HepG2 (cell line): Measurements from ENCODE around the gene RGS19. TPM values are rescaled to one million over a fixed set of nuclear protein-coding genes. Genes with fewer than 3 reads are reported as not detected.

ENCODE experiments used
- ATM ChIP-seq: fragments of 450-650 bp; IDR thresholded peaks from 2 replicates; pipeline ENCODE4 v1.7.1; 2017; ENCODE audit warnings: mild to moderate bottlenecking, borderline replicate concordance
- CBX5 ChIP-seq: sonication (generic); formaldehyde crosslinking; IDR thresholded peaks from 2 replicates; pipeline ENCODE4 v1.4.0; 2020; ENCODE audit warnings: missing genetic modification reagents, borderline replicate concordance
- ESRRA ChIP-seq: sonication (generic); formaldehyde crosslinking; IDR thresholded peaks from 2 replicates; pipeline ENCODE4 v1.5.1; 2020; ENCODE audit warnings: mild to moderate bottlenecking, low read depth, missing genetic modification reagents
- NRL ChIP-seq: sonication (generic); formaldehyde crosslinking; IDR thresholded peaks from 2 replicates; pipeline ENCODE4 v1.5.0; 2020; ENCODE audit warnings: missing genetic modification reagents, mild to moderate bottlenecking, moderate library complexity, borderline replicate concordance
- SIX4 ChIP-seq: sonication (generic); formaldehyde crosslinking; IDR thresholded peaks from 2 replicates; pipeline ENCODE4 v1.4.0; 2020; ENCODE audit warnings: missing genetic modification reagents
- SMAD1 ChIP-seq: sonication (generic); formaldehyde crosslinking; IDR thresholded peaks from 2 replicates; pipeline ENCODE4 v1.4.0; 2020; ENCODE audit warnings: missing genetic modification reagents, low read depth, mild to moderate bottlenecking, borderline replicate concordance
- TAF15 ChIP-seq: fragments of 200-400 bp; formaldehyde crosslinking; IDR thresholded peaks from one replicate; pipeline ENCODE4 v1.6.1; 2018; ENCODE audit warnings: mild to moderate bottlenecking, low read depth, low read length; ENCODE audit not compliant: poor library complexity, severe bottlenecking
- ZFX ChIP-seq: sonication (generic); formaldehyde crosslinking; IDR thresholded peaks from 2 replicates; pipeline ENCODE4 v1.4.0; 2020; ENCODE audit warnings: mild to moderate bottlenecking, low read depth, missing genetic modification reagents, moderate library complexity
- ZNF136 ChIP-seq: sonication (generic); formaldehyde crosslinking; IDR thresholded peaks from 2 replicates; pipeline ENCODE4 v1.8.1; 2022; ENCODE audit warnings: low read depth, mild to moderate bottlenecking, moderate library complexity, missing genetic modification reagents
- ZNF263 ChIP-seq: sonication (generic); formaldehyde crosslinking; IDR thresholded peaks from 2 replicates; pipeline ENCODE4 v1.4.0; 2020; ENCODE audit warnings: missing genetic modification reagents
- polyA plus RNA-seq, 8 experiments: library from polyadenylated mRNA; depleted of rRNA in 3 of 8; stranded (reverse) in 7 of 8; unstranded in 1 of 8; fragments of >200 nt; fragmentation: Illumina TruSeq in 4 of 8; extraction: Trizol in 4 of 8; gene quantifications; 2 replicates each; pipeline versions ENCODE4 v1.2.1 to v1.2.3, GENCODE V29; 2011 to 2016; ENCODE audit warnings: low read depth in 4 of 8, missing spikeins in 1 of 8, mixed read lengths in 1 of 8; ENCODE audit not compliant: insufficient read depth in 1 of 8
- total RNA-seq, 5 experiments: library from RNA; depleted of rRNA; stranded (reverse); fragments of >200 nt; fragmentation: Illumina TruSeq; extraction: Trizol; gene quantifications; 2 replicates each; pipeline ENCODE4 v1.2.3, GENCODE V29; 2016; ENCODE audit warnings: low read depth in 1 of 5
- TF ChIP-seq, protein P1 (sequence below): sonication (generic); formaldehyde crosslinking; IDR thresholded peaks from 2 replicates; pipeline ENCODE4 v1.9.0; 2021; ENCODE audit warnings: missing genetic modification reagents, borderline replicate concordance
- TF ChIP-seq, protein P2 (sequence below): sonication (generic); formaldehyde crosslinking; IDR thresholded peaks from 2 replicates; pipeline ENCODE4 v1.8.0; 2022; ENCODE audit warnings: mild to moderate bottlenecking, missing genetic modification reagents, moderate library complexity
- TF ChIP-seq, protein P3 (sequence below): sonication (generic); formaldehyde crosslinking; IDR thresholded peaks from 2 replicates; pipeline ENCODE4 v1.4.0; 2020; ENCODE audit warnings: mild to moderate bottlenecking, missing genetic modification reagents
- TF ChIP-seq, protein P4 (sequence below): sonication (generic); formaldehyde crosslinking; IDR thresholded peaks from 2 replicates; pipeline ENCODE4 v1.4.0; 2020; ENCODE audit warnings: missing genetic modification reagents
- TF ChIP-seq, protein P5 (sequence below): sonication (generic); formaldehyde crosslinking; IDR thresholded peaks from 2 replicates; pipeline ENCODE4 v1.5.1; 2020; ENCODE audit warnings: mild to moderate bottlenecking, missing genetic modification reagents, borderline replicate concordance

RGS19 gene
- total and polyA plus RNA-seq, 2 of the 13 experiments (the other 11 are each of a cell fraction or from before 2014, with no cell fraction given) = 10.7 to 11.9 TPM

DNA sequence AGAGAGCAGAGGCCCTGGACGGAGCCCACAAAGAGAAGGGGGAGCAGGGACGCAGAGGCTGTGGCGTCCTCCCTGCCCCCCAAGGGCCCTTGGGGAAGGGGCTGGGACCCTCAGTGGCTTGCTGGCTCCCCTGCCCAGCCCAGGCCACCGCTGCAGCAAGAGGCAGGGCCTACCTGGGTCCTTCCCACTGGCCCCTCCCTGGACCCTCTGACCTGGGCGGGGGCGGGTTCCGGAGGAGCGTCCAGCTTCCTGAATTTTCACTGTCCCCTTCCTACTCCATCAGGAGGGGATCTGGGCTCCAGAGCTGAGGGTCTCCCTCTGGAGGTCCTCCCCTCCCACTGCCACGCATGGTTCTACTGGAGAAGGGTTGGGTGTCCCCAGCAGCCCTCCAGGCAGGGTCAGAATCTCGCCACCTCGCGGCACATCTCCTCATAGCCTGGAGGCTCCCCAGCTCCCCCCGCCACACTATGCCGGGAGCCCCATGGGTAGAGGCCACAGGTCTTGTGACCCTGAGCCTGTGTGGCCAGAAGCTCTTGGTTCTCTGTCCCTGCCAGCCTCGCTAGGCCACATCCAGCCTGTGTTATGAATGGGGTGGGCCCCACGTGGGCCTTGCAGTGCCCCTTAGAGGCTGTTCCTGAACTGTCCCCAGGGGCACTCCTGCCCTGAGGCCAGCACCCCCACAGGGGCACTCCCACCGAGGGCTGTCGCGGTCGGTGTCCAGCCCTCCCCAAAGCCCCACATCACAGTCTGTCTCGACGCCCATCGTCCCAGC, 28.9 kb downstream of the RGS19 start (continued):
- TF ChIP-seq, protein P1, sequence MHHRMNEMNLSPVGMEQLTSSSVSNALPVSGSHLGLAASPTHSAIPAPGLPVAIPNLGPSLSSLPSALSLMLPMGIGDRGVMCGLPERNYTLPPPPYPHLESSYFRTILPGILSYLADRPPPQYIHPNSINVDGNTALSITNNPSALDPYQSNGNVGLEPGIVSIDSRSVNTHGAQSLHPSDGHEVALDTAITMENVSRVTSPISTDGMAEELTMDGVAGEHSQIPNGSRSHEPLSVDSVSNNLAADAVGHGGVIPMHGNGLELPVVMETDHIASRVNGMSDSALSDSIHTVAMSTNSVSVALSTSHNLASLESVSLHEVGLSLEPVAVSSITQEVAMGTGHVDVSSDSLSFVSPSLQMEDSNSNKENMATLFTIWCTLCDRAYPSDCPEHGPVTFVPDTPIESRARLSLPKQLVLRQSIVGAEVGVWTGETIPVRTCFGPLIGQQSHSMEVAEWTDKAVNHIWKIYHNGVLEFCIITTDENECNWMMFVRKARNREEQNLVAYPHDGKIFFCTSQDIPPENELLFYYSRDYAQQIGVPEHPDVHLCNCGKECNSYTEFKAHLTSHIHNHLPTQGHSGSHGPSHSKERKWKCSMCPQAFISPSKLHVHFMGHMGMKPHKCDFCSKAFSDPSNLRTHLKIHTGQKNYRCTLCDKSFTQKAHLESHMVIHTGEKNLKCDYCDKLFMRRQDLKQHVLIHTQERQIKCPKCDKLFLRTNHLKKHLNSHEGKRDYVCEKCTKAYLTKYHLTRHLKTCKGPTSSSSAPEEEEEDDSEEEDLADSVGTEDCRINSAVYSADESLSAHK (CRISPR knock-in tag) = no peak; the same call in 1 of the 2 replicates
- TF ChIP-seq, protein P2, sequence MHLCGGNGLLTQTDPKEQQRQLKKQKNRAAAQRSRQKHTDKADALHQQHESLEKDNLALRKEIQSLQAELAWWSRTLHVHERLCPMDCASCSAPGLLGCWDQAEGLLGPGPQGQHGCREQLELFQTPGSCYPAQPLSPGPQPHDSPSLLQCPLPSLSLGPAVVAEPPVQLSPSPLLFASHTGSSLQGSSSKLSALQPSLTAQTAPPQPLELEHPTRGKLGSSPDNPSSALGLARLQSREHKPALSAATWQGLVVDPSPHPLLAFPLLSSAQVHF (CRISPR knock-in tag) = no peak
- TF ChIP-seq ZFX (CRISPR knock-in tag) = peak; percentile 97
- TF ChIP-seq TAF15 = no peak
- TF ChIP-seq ZNF136 = no peak
- TF ChIP-seq ATM = no peak
- peak; percentile 13 for TF ChIP-seq ESRRA (CRISPR knock-in tag)
- no peak; the same call in 1 of the 2 replicates for TF ChIP-seq SIX4 (CRISPR knock-in tag)
- TF ChIP-seq, protein P3, sequence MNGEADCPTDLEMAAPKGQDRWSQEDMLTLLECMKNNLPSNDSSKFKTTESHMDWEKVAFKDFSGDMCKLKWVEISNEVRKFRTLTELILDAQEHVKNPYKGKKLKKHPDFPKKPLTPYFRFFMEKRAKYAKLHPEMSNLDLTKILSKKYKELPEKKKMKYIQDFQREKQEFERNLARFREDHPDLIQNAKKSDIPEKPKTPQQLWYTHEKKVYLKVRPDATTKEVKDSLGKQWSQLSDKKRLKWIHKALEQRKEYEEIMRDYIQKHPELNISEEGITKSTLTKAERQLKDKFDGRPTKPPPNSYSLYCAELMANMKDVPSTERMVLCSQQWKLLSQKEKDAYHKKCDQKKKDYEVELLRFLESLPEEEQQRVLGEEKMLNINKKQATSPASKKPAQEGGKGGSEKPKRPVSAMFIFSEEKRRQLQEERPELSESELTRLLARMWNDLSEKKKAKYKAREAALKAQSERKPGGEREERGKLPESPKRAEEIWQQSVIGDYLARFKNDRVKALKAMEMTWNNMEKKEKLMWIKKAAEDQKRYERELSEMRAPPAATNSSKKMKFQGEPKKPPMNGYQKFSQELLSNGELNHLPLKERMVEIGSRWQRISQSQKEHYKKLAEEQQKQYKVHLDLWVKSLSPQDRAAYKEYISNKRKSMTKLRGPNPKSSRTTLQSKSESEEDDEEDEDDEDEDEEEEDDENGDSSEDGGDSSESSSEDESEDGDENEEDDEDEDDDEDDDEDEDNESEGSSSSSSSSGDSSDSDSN = peak; percentile 82
- TF ChIP-seq, protein P4, sequence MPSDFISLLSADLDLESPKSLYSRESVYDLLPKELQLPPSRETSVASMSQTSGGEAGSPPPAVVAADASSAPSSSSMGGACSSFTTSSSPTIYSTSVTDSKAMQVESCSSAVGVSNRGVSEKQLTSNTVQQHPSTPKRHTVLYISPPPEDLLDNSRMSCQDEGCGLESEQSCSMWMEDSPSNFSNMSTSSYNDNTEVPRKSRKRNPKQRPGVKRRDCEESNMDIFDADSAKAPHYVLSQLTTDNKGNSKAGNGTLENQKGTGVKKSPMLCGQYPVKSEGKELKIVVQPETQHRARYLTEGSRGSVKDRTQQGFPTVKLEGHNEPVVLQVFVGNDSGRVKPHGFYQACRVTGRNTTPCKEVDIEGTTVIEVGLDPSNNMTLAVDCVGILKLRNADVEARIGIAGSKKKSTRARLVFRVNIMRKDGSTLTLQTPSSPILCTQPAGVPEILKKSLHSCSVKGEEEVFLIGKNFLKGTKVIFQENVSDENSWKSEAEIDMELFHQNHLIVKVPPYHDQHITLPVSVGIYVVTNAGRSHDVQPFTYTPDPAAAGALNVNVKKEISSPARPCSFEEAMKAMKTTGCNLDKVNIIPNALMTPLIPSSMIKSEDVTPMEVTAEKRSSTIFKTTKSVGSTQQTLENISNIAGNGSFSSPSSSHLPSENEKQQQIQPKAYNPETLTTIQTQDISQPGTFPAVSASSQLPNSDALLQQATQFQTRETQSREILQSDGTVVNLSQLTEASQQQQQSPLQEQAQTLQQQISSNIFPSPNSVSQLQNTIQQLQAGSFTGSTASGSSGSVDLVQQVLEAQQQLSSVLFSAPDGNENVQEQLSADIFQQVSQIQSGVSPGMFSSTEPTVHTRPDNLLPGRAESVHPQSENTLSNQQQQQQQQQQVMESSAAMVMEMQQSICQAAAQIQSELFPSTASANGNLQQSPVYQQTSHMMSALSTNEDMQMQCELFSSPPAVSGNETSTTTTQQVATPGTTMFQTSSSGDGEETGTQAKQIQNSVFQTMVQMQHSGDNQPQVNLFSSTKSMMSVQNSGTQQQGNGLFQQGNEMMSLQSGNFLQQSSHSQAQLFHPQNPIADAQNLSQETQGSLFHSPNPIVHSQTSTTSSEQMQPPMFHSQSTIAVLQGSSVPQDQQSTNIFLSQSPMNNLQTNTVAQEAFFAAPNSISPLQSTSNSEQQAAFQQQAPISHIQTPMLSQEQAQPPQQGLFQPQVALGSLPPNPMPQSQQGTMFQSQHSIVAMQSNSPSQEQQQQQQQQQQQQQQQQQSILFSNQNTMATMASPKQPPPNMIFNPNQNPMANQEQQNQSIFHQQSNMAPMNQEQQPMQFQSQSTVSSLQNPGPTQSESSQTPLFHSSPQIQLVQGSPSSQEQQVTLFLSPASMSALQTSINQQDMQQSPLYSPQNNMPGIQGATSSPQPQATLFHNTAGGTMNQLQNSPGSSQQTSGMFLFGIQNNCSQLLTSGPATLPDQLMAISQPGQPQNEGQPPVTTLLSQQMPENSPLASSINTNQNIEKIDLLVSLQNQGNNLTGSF (CRISPR knock-in tag) = peak; percentile 83
- TF ChIP-seq CBX5 (CRISPR knock-in tag) = no peak; the same call in 1 of the 2 replicates
- peak; percentile 33; the same call in 1 of the 2 replicates for TF ChIP-seq NRL (CRISPR knock-in tag)
- peak; percentile 58 for TF ChIP-seq ZNF263 (CRISPR knock-in tag)
- TF ChIP-seq SMAD1 = peak; percentile 86; the same call in 1 of the 2 replicates
- TF ChIP-seq, protein P5, sequence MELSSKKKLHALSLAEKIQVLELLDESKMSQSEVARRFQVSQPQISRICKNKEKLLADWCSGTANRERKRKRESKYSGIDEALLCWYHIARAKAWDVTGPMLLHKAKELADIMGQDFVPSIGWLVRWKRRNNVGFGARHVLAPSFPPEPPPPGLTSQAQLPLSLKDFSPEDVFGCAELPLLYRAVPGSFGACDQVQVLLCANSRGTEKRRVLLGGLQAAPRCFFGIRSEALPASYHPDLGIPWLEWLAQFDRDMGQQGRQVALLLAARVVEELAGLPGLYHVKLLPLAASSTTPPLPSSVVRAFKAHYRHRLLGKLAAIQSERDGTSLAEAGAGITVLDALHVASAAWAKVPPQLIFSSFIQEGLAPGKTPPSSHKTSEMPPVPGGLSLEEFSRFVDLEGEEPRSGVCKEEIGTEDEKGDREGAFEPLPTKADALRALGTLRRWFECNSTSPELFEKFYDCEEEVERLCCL (CRISPR knock-in tag) = peak; percentile 26; the same call in 1 of the 2 replicates
